K562 (cell line): ENCODE results near the gene CPN2.

Experiments
- FOSL1 ChIP-seq: fragments of 200-800 bp; sonication (Bioruptor generic); conservative IDR thresholded peaks from 2 replicates; pipeline ENCODE4 v1.6.1; 2016; ENCODE audit warnings: missing genetic modification characterization, missing compliant biosample characterization
- NFYB ChIP-seq: IDR thresholded peaks from 2 replicates; pipeline ENCODE4 v1.6.1; 2011; ENCODE audit warnings: mild to moderate bottlenecking, moderate library complexity; ENCODE audit not compliant: insufficient read length; ENCODE audit errors: extremely low read depth
- TF ChIP-seq, protein P1 (sequence below): fragments of 450-650 bp; formaldehyde crosslinking; IDR thresholded peaks from 2 replicates; pipeline ENCODE4 v1.4.0; 2020; ENCODE audit warnings: mild to moderate bottlenecking, mixed read lengths

- TF ChIP-seq NFYB (no peak), FOSL1 (tag) (no peak)
- TF ChIP-seq, protein P1, sequence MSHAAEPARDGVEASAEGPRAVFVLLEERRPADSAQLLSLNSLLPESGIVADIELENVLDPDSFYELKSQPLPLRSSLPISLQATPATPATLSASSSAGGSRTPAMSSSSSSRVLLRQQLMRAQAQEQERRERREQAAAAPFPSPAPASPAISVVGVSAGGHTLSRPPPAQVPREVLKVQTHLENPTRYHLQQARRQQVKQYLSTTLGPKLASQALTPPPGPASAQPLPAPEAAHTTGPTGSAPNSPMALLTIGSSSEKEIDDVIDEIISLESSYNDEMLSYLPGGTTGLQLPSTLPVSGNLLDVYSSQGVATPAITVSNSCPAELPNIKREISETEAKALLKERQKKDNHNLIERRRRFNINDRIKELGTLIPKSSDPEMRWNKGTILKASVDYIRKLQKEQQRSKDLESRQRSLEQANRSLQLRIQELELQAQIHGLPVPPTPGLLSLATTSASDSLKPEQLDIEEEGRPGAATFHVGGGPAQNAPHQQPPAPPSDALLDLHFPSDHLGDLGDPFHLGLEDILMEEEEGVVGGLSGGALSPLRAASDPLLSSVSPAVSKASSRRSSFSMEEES (CRISPR knock-in tag): no peak
Measured at GRCh38 chr3:194321693-194322640, 29.2 kb downstream of the CPN2 start.
